ENCODE results near the gene SLC26A8. TPM values are rescaled to one million over a fixed set of nuclear protein-coding genes. Genes with fewer than 3 reads are reported as not detected.

Gene SLC26A8
- polyA plus RNA-seq, 1 donor from 2014 or later: not detected

DNA sequence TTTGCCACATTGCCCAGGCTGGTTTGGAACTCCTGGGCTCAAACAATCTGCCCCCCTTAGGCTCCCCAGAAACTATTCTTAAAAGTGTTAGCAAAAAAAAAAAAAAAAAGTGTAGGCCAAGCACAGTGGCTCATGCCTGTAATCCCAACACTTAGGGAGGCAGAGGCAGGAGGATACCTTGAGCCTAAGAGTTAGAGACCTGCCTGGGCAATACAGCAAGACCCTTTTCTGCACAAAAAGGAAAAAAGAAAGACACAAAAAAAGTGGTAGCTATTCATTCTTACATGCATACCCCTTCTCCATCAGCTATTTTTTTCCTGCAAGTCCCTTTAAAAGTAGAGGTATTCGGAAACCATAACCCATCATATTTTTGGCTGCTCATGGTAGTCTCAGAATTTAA lies 100.3 kb downstream of the SLC26A8 start:
- no peak overlapping the region for H3K4me2 ChIP-seq (ENCODE audit: low read length)
- H3K27me3 ChIP-seq (ENCODE audit: insufficient read depth, low read depth, low read length): no peaks in the 10 kb centered on the region
- H3K9me3 ChIP-seq (ENCODE audit: low read length): no peaks in the 10 kb centered on the region
- TF ChIP-seq EZH2 (IDR thresholded peaks at IDR 0.05; ENCODE audit: borderline replicate concordance, insufficient read depth, low read length, poor library complexity, severe bottlenecking) (no peak), POLR2AphosphoS5 (IDR thresholded peaks at IDR 0.05) (no peak), SMC3 (conservative IDR thresholded peaks at IDR 0.05; ENCODE audit: poor library complexity) (no peak), EP300 (conservative IDR thresholded peaks at IDR 0.05; ENCODE audit: poor library complexity, severe bottlenecking) (no peak), MXI1 (conservative IDR thresholded peaks at IDR 0.05; ENCODE audit: poor library complexity, severe bottlenecking) (no peak), TAF1 (IDR thresholded peaks at IDR 0.05; ENCODE audit: low read depth) (no peak), RAD21 (conservative IDR thresholded peaks at IDR 0.05) (no peak)
- TF ChIP-seq, protein P1, sequence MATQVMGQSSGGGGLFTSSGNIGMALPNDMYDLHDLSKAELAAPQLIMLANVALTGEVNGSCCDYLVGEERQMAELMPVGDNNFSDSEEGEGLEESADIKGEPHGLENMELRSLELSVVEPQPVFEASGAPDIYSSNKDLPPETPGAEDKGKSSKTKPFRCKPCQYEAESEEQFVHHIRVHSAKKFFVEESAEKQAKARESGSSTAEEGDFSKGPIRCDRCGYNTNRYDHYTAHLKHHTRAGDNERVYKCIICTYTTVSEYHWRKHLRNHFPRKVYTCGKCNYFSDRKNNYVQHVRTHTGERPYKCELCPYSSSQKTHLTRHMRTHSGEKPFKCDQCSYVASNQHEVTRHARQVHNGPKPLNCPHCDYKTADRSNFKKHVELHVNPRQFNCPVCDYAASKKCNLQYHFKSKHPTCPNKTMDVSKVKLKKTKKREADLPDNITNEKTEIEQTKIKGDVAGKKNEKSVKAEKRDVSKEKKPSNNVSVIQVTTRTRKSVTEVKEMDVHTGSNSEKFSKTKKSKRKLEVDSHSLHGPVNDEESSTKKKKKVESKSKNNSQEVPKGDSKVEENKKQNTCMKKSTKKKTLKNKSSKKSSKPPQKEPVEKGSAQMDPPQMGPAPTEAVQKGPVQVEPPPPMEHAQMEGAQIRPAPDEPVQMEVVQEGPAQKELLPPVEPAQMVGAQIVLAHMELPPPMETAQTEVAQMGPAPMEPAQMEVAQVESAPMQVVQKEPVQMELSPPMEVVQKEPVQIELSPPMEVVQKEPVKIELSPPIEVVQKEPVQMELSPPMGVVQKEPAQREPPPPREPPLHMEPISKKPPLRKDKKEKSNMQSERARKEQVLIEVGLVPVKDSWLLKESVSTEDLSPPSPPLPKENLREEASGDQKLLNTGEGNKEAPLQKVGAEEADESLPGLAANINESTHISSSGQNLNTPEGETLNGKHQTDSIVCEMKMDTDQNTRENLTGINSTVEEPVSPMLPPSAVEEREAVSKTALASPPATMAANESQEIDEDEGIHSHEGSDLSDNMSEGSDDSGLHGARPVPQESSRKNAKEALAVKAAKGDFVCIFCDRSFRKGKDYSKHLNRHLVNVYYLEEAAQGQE (IDR thresholded peaks at IDR 0.05; ENCODE audit: borderline replicate concordance): no peak
- TF ChIP-seq, protein P2, sequence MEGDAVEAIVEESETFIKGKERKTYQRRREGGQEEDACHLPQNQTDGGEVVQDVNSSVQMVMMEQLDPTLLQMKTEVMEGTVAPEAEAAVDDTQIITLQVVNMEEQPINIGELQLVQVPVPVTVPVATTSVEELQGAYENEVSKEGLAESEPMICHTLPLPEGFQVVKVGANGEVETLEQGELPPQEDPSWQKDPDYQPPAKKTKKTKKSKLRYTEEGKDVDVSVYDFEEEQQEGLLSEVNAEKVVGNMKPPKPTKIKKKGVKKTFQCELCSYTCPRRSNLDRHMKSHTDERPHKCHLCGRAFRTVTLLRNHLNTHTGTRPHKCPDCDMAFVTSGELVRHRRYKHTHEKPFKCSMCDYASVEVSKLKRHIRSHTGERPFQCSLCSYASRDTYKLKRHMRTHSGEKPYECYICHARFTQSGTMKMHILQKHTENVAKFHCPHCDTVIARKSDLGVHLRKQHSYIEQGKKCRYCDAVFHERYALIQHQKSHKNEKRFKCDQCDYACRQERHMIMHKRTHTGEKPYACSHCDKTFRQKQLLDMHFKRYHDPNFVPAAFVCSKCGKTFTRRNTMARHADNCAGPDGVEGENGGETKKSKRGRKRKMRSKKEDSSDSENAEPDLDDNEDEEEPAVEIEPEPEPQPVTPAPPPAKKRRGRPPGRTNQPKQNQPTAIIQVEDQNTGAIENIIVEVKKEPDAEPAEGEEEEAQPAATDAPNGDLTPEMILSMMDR (IDR thresholded peaks at IDR 0.05; ENCODE audit: poor library complexity, severe bottlenecking): no peak
- H4K20me1 ChIP-seq (ENCODE audit: insufficient read depth): no peaks in the 10 kb centered on the region
- no peak overlapping the region for H3K4me3 ChIP-seq (ENCODE audit: low read length)
- no peaks in the 10 kb centered on the region for H3K36me3 ChIP-seq (ENCODE audit: insufficient read depth, low read length)
- H2AFZ ChIP-seq (ENCODE audit: low read depth, low read length): no peak overlapping the region
- no peak overlapping the region for H3K27ac ChIP-seq (ENCODE audit: low read length)
- H3K9ac ChIP-seq (ENCODE audit: low read length): no peak overlapping the region
- peaks cover 17% of the 10 kb centered on the region for H3K79me2 ChIP-seq (replicated peaks; ENCODE audit: insufficient read depth, low read length)
- no peaks in the 10 kb centered on the region for H3K9me2 ChIP-seq (ENCODE audit: insufficient read depth, low read length)
- H3F3A ChIP-seq (ENCODE audit: insufficient read depth, low read length, poor library complexity, severe bottlenecking): no peaks in the 10 kb centered on the region

DNA sequence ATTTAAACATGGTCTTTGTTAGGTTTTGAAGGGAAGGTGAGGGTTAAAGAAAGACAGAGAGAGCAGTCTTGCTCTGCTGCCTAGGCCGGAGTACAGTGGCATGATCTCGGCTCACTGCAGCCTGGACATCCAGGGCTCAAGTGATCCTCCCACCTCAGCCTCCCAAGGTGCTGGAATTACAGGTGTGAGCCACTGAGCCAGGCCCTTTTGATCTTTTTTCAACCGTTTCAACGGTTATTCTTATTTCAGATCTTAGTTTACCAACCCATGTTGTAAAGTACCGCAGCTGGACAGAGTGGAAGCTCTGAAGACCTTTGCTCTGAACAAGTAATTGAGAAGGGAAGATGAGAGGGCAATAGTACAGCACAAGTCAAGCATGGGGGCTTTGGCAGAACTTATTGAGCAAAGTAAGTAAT lies 102.3 kb downstream of the SLC26A8 start:
- no peaks in the 10 kb centered on the region for H3F3A ChIP-seq (ENCODE audit: insufficient read depth, low read length, poor library complexity, severe bottlenecking)
- H3K9me3 ChIP-seq (ENCODE audit: low read length): no peaks in the 10 kb centered on the region
- no peak for TF ChIP-seq EP300 (conservative IDR thresholded peaks at IDR 0.05; ENCODE audit: poor library complexity, severe bottlenecking)
- no peak for TF ChIP-seq POLR2AphosphoS5 (IDR thresholded peaks at IDR 0.05)
- TF ChIP-seq, protein P1 (IDR thresholded peaks at IDR 0.05; ENCODE audit: borderline replicate concordance): no peak
- TF ChIP-seq RAD21 (conservative IDR thresholded peaks at IDR 0.05): no peak
- no peak for TF ChIP-seq MXI1 (conservative IDR thresholded peaks at IDR 0.05; ENCODE audit: poor library complexity, severe bottlenecking)
- no peak for TF ChIP-seq TAF1 (IDR thresholded peaks at IDR 0.05; ENCODE audit: low read depth)
- TF ChIP-seq EZH2 (IDR thresholded peaks at IDR 0.05; ENCODE audit: borderline replicate concordance, insufficient read depth, low read length, poor library complexity, severe bottlenecking): no peak
- TF ChIP-seq SMC3 (conservative IDR thresholded peaks at IDR 0.05; ENCODE audit: poor library complexity): no peak
- TF ChIP-seq, protein P2 (IDR thresholded peaks at IDR 0.05; ENCODE audit: poor library complexity, severe bottlenecking): no peak
- no peak overlapping the region for H3K27ac ChIP-seq (ENCODE audit: low read length)
- no peaks in the 10 kb centered on the region for H4K20me1 ChIP-seq (ENCODE audit: insufficient read depth)
- no peak overlapping the region for H3K9ac ChIP-seq (ENCODE audit: low read length)
- peaks cover 29% of the 10 kb centered on the region for H3K79me2 ChIP-seq (replicated peaks; ENCODE audit: insufficient read depth, low read length)
- H3K27me3 ChIP-seq (ENCODE audit: insufficient read depth, low read depth, low read length): no peaks in the 10 kb centered on the region
- no peaks in the 10 kb centered on the region for H3K36me3 ChIP-seq (ENCODE audit: insufficient read depth, low read length)
- no peaks in the 10 kb centered on the region for H3K9me2 ChIP-seq (ENCODE audit: insufficient read depth, low read length)
- H2AFZ ChIP-seq (ENCODE audit: low read depth, low read length): no peak overlapping the region
- no peak overlapping the region for H3K4me2 ChIP-seq (ENCODE audit: low read length)
- H3K4me3 ChIP-seq (ENCODE audit: low read length): no peak overlapping the region
